ENCODE results near the gene PPA1.
"Not testable (repeated sequence)": the region's sequence is repeated elsewhere in the genome, so short reads cannot be mapped to it uniquely, and the experiment has no call there.

PPA1 gene

GRCh38 chr10:70253878-70254765, 20.9 kb upstream of the PPA1 start:
- no peak for DNase-seq

- DNase-seq: peak; percentile 43 to 50
These were observed 17.9 kb upstream of the PPA1 start for GRCh38 chr10:70250961-70251680.

- DNase-seq: no peak
These were observed 14.1 kb upstream of the PPA1 start for GRCh38 chr10:70247360-70247759.

GRCh38 chr10:70241081-70241480, 7.9 kb upstream of the PPA1 start:
- DNase-seq: no peak

GRCh38 chr10:70239986-70240385, 6.8 kb upstream of the PPA1 start:
- not testable (repeated sequence) for DNase-seq

GRCh38 chr10:70239077-70239976, 6.1 kb upstream of the PPA1 start:
- not testable (repeated sequence) for DNase-seq

- DNase-seq: not testable (repeated sequence)
These were observed 4.8 kb upstream of the PPA1 start for GRCh38 chr10:70237958-70238536.

GRCh38 chr10:70234668-70235447, 1.6 kb upstream of the PPA1 start:
- no peak for DNase-seq

- no peak for DNase-seq
These were observed 691 bp upstream of the PPA1 start for GRCh38 chr10:70233939-70234300.

- no peak for DNase-seq
These were observed 445 bp downstream of the PPA1 start for GRCh38 chr10:70232859-70233108.

- no peak for DNase-seq
These were observed 922 bp downstream of the PPA1 start for GRCh38 chr10:70232155-70232858.

- DNase-seq: no peak
These were observed 4.7 kb downstream of the PPA1 start for GRCh38 chr10:70228491-70228890.

- no peak for DNase-seq
These were observed 5.5 kb downstream of the PPA1 start for GRCh38 chr10:70227548-70228320.

- DNase-seq: no peak
These were observed 9.5 kb downstream of the PPA1 start for GRCh38 chr10:70223728-70224127.

- not testable (repeated sequence) for DNase-seq
These were observed 10.3 kb downstream of the PPA1 start for GRCh38 chr10:70222811-70223447.

- DNase-seq: no peak
These were observed 10.9 kb downstream of the PPA1 start for GRCh38 chr10:70222340-70222794.

- DNase-seq: no peak
These were observed 12.2 kb downstream of the PPA1 start for GRCh38 chr10:70221030-70221429.

GRCh38 chr10:70212879-70213278, 20.4 kb downstream of the PPA1 start:
- DNase-seq: no peak

- DNase-seq: no peak
These were observed 21.0 kb downstream of the PPA1 start for GRCh38 chr10:70212277-70212676.

- no peak for DNase-seq
These were observed 26.5 kb downstream of the PPA1 start for GRCh38 chr10:70206762-70207161.
